HepG2 (cell line): Measurements from ENCODE around the gene POU2AF2. TPM values are rescaled to one million over a fixed set of nuclear protein-coding genes. Genes with fewer than 3 reads are reported as not detected.

ENCODE experiments used
- RAD51 ChIP-seq: fragments of 450-650 bp; IDR thresholded peaks from 2 replicates; pipeline ENCODE4 v1.6.1; 2016; ENCODE audit warnings: borderline replicate concordance
- ZNF839 ChIP-seq: sonication (generic); formaldehyde crosslinking; IDR thresholded peaks from 2 replicates; pipeline ENCODE4 v1.4.0; 2020; ENCODE audit warnings: missing genetic modification reagents, mild to moderate bottlenecking, borderline replicate concordance
- polyA plus RNA-seq, 8 experiments: library from polyadenylated mRNA; depleted of rRNA in 3 of 8; stranded (reverse) in 7 of 8; unstranded in 1 of 8; fragments of >200 nt; fragmentation: Illumina TruSeq in 4 of 8; extraction: Trizol in 4 of 8; gene quantifications; 2 replicates each; pipeline versions ENCODE4 v1.2.1 to v1.2.3, GENCODE V29; 2011 to 2016; ENCODE audit warnings: low read depth in 4 of 8, missing spikeins in 1 of 8, mixed read lengths in 1 of 8; ENCODE audit not compliant: insufficient read depth in 1 of 8
- total RNA-seq, 5 experiments: library from RNA; depleted of rRNA; stranded (reverse); fragments of >200 nt; fragmentation: Illumina TruSeq; extraction: Trizol; gene quantifications; 2 replicates each; pipeline ENCODE4 v1.2.3, GENCODE V29; 2016; ENCODE audit warnings: low read depth in 1 of 5
- TF ChIP-seq, protein P1 (sequence below): sonication (generic); formaldehyde crosslinking; conservative IDR thresholded peaks from 2 replicates; pipeline ENCODE4 v1.4.0; 2020; ENCODE audit warnings: mild to moderate bottlenecking, missing genetic modification reagents, moderate library complexity
- TF ChIP-seq, protein P2 (sequence below): sonication (generic); formaldehyde crosslinking; IDR thresholded peaks from 2 replicates; pipeline ENCODE4 v1.4.0; 2020; ENCODE audit warnings: low read depth, mild to moderate bottlenecking, missing genetic modification reagents
- TF ChIP-seq, protein P3 (sequence below): IDR thresholded peaks from 2 replicates; pipeline ENCODE4 v1.6.1; 2016; ENCODE audit warnings: low read depth, missing genetic modification reagents, missing compliant biosample characterization
- TF ChIP-seq, protein P4 (sequence below): sonication (generic); formaldehyde crosslinking; IDR thresholded peaks from 2 replicates; pipeline ENCODE4 v1.4.0; 2020; ENCODE audit warnings: missing genetic modification reagents, borderline replicate concordance
- TF ChIP-seq, protein P5 (sequence below): sonication (generic); formaldehyde crosslinking; conservative IDR thresholded peaks from 2 replicates; pipeline ENCODE4 v1.5.0; 2020; ENCODE audit warnings: missing genetic modification reagents
- TF ChIP-seq, protein P6 (sequence below): sonication (generic); formaldehyde crosslinking; IDR thresholded peaks from 2 replicates; pipeline ENCODE4 v1.9.0; 2022; ENCODE audit warnings: low read depth, missing genetic modification reagents

POU2AF2 gene
- total and polyA plus RNA-seq, 2 of the 13 experiments (the other 11 are each of a cell fraction or from before 2014, with no cell fraction given): 0.11 TPM; not detected in 1

DNA sequence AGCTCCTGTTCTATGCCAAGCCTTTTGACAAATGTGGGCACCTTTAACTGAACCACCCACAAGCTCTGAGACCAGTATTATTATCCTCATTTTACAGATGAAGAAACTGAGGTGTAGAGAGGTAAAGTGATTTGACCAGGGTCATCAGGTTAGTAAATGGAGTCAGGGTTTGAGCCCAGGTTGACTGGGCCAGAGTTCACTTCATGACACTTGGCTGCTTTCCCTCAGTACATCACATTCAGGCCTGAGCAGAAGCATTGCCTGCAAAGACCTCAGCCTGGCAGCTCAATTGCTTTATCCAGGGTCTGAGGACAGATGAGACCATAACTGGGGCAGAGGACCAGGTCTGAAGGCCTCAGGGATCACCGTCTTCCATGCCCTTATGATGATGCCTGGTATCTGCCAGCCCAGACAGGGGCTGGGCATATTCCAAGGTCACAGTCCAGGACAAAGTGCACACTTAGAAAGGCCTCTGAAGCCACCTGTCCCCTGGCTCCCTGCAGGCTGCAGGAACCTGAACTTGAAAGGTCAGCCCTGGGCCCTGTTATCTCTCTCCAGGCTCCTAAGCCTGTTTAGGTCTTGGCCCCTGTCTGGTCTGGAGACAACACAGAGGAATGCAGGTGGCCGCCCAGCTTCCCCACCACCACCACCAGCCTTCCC lies 84.8 kb downstream of the POU2AF2 start (continued):
- TF ChIP-seq, protein P1, sequence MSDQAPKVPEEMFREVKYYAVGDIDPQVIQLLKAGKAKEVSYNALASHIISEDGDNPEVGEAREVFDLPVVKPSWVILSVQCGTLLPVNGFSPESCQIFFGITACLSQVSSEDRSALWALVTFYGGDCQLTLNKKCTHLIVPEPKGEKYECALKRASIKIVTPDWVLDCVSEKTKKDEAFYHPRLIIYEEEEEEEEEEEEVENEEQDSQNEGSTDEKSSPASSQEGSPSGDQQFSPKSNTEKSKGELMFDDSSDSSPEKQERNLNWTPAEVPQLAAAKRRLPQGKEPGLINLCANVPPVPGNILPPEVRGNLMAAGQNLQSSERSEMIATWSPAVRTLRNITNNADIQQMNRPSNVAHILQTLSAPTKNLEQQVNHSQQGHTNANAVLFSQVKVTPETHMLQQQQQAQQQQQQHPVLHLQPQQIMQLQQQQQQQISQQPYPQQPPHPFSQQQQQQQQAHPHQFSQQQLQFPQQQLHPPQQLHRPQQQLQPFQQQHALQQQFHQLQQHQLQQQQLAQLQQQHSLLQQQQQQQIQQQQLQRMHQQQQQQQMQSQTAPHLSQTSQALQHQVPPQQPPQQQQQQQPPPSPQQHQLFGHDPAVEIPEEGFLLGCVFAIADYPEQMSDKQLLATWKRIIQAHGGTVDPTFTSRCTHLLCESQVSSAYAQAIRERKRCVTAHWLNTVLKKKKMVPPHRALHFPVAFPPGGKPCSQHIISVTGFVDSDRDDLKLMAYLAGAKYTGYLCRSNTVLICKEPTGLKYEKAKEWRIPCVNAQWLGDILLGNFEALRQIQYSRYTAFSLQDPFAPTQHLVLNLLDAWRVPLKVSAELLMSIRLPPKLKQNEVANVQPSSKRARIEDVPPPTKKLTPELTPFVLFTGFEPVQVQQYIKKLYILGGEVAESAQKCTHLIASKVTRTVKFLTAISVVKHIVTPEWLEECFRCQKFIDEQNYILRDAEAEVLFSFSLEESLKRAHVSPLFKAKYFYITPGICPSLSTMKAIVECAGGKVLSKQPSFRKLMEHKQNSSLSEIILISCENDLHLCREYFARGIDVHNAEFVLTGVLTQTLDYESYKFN (CRISPR knock-in tag): peak; percentile 53; the same call in 1 of the 2 replicates
- TF ChIP-seq ZNF839 (no peak), RAD51 (no peak)
- TF ChIP-seq, protein P2, sequence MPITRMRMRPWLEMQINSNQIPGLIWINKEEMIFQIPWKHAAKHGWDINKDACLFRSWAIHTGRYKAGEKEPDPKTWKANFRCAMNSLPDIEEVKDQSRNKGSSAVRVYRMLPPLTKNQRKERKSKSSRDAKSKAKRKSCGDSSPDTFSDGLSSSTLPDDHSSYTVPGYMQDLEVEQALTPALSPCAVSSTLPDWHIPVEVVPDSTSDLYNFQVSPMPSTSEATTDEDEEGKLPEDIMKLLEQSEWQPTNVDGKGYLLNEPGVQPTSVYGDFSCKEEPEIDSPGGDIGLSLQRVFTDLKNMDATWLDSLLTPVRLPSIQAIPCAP (CRISPR knock-in tag): no peak
- TF ChIP-seq, protein P3, sequence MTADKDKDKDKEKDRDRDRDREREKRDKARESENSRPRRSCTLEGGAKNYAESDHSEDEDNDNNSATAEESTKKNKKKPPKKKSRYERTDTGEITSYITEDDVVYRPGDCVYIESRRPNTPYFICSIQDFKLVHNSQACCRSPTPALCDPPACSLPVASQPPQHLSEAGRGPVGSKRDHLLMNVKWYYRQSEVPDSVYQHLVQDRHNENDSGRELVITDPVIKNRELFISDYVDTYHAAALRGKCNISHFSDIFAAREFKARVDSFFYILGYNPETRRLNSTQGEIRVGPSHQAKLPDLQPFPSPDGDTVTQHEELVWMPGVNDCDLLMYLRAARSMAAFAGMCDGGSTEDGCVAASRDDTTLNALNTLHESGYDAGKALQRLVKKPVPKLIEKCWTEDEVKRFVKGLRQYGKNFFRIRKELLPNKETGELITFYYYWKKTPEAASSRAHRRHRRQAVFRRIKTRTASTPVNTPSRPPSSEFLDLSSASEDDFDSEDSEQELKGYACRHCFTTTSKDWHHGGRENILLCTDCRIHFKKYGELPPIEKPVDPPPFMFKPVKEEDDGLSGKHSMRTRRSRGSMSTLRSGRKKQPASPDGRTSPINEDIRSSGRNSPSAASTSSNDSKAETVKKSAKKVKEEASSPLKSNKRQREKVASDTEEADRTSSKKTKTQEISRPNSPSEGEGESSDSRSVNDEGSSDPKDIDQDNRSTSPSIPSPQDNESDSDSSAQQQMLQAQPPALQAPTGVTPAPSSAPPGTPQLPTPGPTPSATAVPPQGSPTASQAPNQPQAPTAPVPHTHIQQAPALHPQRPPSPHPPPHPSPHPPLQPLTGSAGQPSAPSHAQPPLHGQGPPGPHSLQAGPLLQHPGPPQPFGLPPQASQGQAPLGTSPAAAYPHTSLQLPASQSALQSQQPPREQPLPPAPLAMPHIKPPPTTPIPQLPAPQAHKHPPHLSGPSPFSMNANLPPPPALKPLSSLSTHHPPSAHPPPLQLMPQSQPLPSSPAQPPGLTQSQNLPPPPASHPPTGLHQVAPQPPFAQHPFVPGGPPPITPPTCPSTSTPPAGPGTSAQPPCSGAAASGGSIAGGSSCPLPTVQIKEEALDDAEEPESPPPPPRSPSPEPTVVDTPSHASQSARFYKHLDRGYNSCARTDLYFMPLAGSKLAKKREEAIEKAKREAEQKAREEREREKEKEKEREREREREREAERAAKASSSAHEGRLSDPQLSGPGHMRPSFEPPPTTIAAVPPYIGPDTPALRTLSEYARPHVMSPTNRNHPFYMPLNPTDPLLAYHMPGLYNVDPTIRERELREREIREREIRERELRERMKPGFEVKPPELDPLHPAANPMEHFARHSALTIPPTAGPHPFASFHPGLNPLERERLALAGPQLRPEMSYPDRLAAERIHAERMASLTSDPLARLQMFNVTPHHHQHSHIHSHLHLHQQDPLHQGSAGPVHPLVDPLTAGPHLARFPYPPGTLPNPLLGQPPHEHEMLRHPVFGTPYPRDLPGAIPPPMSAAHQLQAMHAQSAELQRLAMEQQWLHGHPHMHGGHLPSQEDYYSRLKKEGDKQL (CRISPR knock-in tag): 0 out of 2 replicates have a peak, but pooled peaks have one; percentile 32
- TF ChIP-seq, protein P4, sequence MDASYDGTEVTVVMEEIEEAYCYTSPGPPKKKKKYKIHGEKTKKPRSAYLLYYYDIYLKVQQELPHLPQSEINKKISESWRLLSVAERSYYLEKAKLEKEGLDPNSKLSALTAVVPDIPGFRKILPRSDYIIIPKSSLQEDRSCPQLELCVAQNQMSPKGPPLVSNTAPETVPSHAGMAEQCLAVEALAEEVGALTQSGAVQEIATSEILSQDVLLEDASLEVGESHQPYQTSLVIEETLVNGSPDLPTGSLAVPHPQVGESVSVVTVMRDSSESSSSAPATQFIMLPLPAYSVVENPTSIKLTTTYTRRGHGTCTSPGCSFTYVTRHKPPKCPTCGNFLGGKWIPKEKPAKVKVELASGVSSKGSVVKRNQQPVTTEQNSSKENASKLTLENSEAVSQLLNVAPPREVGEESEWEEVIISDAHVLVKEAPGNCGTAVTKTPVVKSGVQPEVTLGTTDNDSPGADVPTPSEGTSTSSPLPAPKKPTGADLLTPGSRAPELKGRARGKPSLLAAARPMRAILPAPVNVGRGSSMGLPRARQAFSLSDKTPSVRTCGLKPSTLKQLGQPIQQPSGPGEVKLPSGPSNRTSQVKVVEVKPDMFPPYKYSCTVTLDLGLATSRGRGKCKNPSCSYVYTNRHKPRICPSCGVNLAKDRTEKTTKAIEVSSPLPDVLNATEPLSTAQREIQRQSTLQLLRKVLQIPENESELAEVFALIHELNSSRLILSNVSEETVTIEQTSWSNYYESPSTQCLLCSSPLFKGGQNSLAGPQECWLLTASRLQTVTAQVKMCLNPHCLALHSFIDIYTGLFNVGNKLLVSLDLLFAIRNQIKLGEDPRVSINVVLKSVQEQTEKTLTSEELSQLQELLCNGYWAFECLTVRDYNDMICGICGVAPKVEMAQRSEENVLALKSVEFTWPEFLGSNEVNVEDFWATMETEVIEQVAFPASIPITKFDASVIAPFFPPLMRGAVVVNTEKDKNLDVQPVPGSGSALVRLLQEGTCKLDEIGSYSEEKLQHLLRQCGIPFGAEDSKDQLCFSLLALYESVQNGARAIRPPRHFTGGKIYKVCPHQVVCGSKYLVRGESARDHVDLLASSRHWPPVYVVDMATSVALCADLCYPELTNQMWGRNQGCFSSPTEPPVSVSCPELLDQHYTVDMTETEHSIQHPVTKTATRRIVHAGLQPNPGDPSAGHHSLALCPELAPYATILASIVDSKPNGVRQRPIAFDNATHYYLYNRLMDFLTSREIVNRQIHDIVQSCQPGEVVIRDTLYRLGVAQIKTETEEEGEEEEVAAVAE: no peak
- TF ChIP-seq, protein P5, sequence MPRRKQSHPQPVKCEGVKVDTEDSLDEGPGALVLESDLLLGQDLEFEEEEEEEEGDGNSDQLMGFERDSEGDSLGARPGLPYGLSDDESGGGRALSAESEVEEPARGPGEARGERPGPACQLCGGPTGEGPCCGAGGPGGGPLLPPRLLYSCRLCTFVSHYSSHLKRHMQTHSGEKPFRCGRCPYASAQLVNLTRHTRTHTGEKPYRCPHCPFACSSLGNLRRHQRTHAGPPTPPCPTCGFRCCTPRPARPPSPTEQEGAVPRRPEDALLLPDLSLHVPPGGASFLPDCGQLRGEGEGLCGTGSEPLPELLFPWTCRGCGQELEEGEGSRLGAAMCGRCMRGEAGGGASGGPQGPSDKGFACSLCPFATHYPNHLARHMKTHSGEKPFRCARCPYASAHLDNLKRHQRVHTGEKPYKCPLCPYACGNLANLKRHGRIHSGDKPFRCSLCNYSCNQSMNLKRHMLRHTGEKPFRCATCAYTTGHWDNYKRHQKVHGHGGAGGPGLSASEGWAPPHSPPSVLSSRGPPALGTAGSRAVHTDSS (CRISPR knock-in tag): no peak
- TF ChIP-seq, protein P6, sequence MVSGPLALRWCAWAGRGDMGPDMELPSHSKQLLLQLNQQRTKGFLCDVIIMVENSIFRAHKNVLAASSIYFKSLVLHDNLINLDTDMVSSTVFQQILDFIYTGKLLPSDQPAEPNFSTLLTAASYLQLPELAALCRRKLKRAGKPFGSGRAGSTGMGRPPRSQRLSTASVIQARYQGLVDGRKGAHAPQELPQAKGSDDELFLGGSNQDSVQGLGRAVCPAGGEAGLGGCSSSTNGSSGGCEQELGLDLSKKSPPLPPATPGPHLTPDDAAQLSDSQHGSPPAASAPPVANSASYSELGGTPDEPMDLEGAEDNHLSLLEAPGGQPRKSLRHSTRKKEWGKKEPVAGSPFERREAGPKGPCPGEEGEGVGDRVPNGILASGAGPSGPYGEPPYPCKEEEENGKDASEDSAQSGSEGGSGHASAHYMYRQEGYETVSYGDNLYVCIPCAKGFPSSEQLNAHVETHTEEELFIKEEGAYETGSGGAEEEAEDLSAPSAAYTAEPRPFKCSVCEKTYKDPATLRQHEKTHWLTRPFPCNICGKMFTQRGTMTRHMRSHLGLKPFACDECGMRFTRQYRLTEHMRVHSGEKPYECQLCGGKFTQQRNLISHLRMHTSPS (CRISPR knock-in tag): peak; percentile 71
